Fibroblast of lung (primary cell): ENCODE results near the gene SERHL2. TPM values are rescaled to one million over a fixed set of nuclear protein-coding genes. Genes with fewer than 3 reads are reported as not detected.

Source experiments
- DNase-seq, 2 donors: peaks; one replicate each; pipeline versions ENCODE4 v3.0.0 to v3.0.0-alpha.2; 2010; ENCODE audit warnings: low read depth in 2 of 2
- H2AFZ ChIP-seq: 2 replicates; pipeline ENCODE4 v1.5.1; 2012; ENCODE audit warnings: low read length, control low read depth, inconsistent platforms
- H3K27ac ChIP-seq: 2 replicates; pipeline ENCODE4 v1.5.1; 2011; ENCODE audit warnings: low read length, control low read depth; ENCODE audit not compliant: insufficient read depth
- H3K27me3 ChIP-seq: 2 replicates; pipeline ENCODE4 v1.5.1; 2011; ENCODE audit warnings: mild to moderate bottlenecking, low read length; ENCODE audit not compliant: control insufficient read depth, insufficient read depth
- H3K36me3 ChIP-seq: 2 replicates; pipeline ENCODE4 v1.5.1; 2011; ENCODE audit warnings: low read length; ENCODE audit not compliant: control insufficient read depth, insufficient read depth
- H3K4me1 ChIP-seq: 2 replicates; pipeline ENCODE4 v1.5.1; 2011; ENCODE audit warnings: low read length; ENCODE audit not compliant: control insufficient read depth, insufficient read depth; ENCODE audit errors: extremely low read depth
- H3K4me2 ChIP-seq: 2 replicates; pipeline ENCODE4 v1.5.1; 2011; ENCODE audit warnings: low read length, control low read depth; ENCODE audit not compliant: insufficient read depth; ENCODE audit errors: extremely low read depth
- H3K4me3 ChIP-seq, 4 experiments: fragments of 200-600 bp in 1 of 4; sonication (generic) in 1 of 4; replicated peaks in 1 of 4; 2 replicates each; pipeline ENCODE4 v1.5.1; 2011 to 2016; ENCODE audit warnings: low read length in 4 of 4, low read depth in 3 of 4, mild to moderate bottlenecking in 3 of 4, control low read depth in 2 of 4, inconsistent platforms in 1 of 4, mixed read lengths in 1 of 4; ENCODE audit not compliant: insufficient read depth in 1 of 4; ENCODE audit errors: control extremely low read depth in 1 of 4
- H3K79me2 ChIP-seq: 2 replicates; pipeline ENCODE4 v1.5.1; 2012; ENCODE audit warnings: mild to moderate bottlenecking, low read length, inconsistent platforms; ENCODE audit not compliant: control insufficient read depth, insufficient read depth
- H3K9ac ChIP-seq: 2 replicates; pipeline ENCODE4 v1.5.1; 2011; ENCODE audit warnings: mild to moderate bottlenecking, low read length, control low read depth; ENCODE audit not compliant: insufficient read depth
- H3K9me3 ChIP-seq: 2 replicates; pipeline ENCODE4 v1.5.1; 2012; ENCODE audit warnings: low read depth, low read length; ENCODE audit not compliant: control insufficient read depth, insufficient read depth
- H4K20me1 ChIP-seq: 2 replicates; pipeline ENCODE4 v1.5.1; 2011; ENCODE audit warnings: low read length; ENCODE audit not compliant: control insufficient read depth, insufficient read depth; ENCODE audit errors: extremely low read depth
- CTCF ChIP-seq, 2 donors: IDR thresholded peaks in 1 of 2; conservative IDR thresholded peaks in 1 of 2; 1 replicate in 1 of 2; 2 replicates in 1 of 2; pipeline ENCODE4 v1.5.1; 2011 to 2012; ENCODE audit warnings: low read length in 2 of 2, control low read depth in 1 of 2, inconsistent platforms in 1 of 2, low read depth in 1 of 2, mild to moderate bottlenecking in 1 of 2
- EZH2 ChIP-seq: IDR thresholded peaks from 2 replicates; pipeline ENCODE4 v1.5.1; 2012; ENCODE audit warnings: low read length, control low read depth, mild to moderate bottlenecking; ENCODE audit errors: missing control alignments
- polyA plus RNA-seq, 2 donors: library from polyadenylated mRNA; depleted of rRNA in 1 of 2; stranded (reverse) in 1 of 2; unstranded in 1 of 2; fragments of >200 nt; gene quantifications; 2 replicates each; pipeline ENCODE4 v1.2.1, GENCODE V29; 2011 to 2012; ENCODE audit warnings: missing spikeins in 1 of 2
- total RNA-seq: library from RNA; depleted of rRNA; stranded (reverse); fragments of >200 nt; gene quantifications from 2 replicates; pipeline ENCODE4 v1.2.1, GENCODE V29; 2014

Gene SERHL2
- total and polyA plus RNA-seq, 2 donors (not counting 1 experiment from before 2014, with no cell fraction given) = 4.6 to 5.5 TPM

- peak; percentile 65 to 67 for DNase-seq
Observed at GRCh38 chr22:42581762-42582716, 28.3 kb downstream of the SERHL2 start.

GRCh38 chr22:42582987-42583386 is 29.2 kb downstream of the SERHL2 start:
- no peak overlapping the region for H3K27ac ChIP-seq
- no peak for DNase-seq
- H3K9ac ChIP-seq = no peak overlapping the region
- no peaks in the 10 kb centered on the region for H4K20me1 ChIP-seq
- no peaks in the 10 kb centered on the region for H3K4me1 ChIP-seq
- H3K4me2 ChIP-seq = no peak overlapping the region
- H3K36me3 ChIP-seq = peaks cover 15% of the 10 kb centered on the region
- no peaks in the 10 kb centered on the region for H3K27me3 ChIP-seq
- H2AFZ ChIP-seq = no peak overlapping the region
- no peak overlapping the region for H3K4me3 ChIP-seq
- no peak for TF ChIP-seq CTCF (conservative IDR thresholded peaks at IDR 0.05 in 1 of 2, IDR thresholded peaks at IDR 0.05 in 1 of 2; ENCODE audit: low read depth in 1 of 2, low read length in 2 of 2)
- no peak for TF ChIP-seq EZH2
- H3K9me3 ChIP-seq = no peaks in the 10 kb centered on the region
- peaks cover 2% of the 10 kb centered on the region for H3K79me2 ChIP-seq

More at GRCh38 chr22:42581762-42582716, 28.3 kb downstream of the SERHL2 start:
- H3K4me2 ChIP-seq = peak overlapping the region; percentile 35
- peaks cover 2% of the 10 kb centered on the region for H3K79me2 ChIP-seq
- TF ChIP-seq EZH2 = no peak
- no peak for TF ChIP-seq CTCF (conservative IDR thresholded peaks at IDR 0.05 in 1 of 2, IDR thresholded peaks at IDR 0.05 in 1 of 2; ENCODE audit: low read depth in 1 of 2, low read length in 2 of 2)
- H3K27ac ChIP-seq = no peak overlapping the region
- H3K9me3 ChIP-seq = no peaks in the 10 kb centered on the region
- H3K4me3 ChIP-seq = peak overlapping the region; percentile 64 to 76 (median 69)
- H4K20me1 ChIP-seq = no peaks in the 10 kb centered on the region
- no peaks in the 10 kb centered on the region for H3K4me1 ChIP-seq
- peak overlapping the region; percentile 71 for H3K9ac ChIP-seq
- no peak overlapping the region for H2AFZ ChIP-seq
- H3K36me3 ChIP-seq = peaks cover 15% of the 10 kb centered on the region
- H3K27me3 ChIP-seq = no peaks in the 10 kb centered on the region

- no peak for DNase-seq
- Histone ChIP-seq H4K20me1 (no peaks in the 10 kb centered on the region), H3K27me3 (no peaks in the 10 kb centered on the region), H3K79me2 (peaks cover 2% of the 10 kb centered on the region), H3K4me3 (no peak overlapping the region), H3K4me1 (no peaks in the 10 kb centered on the region), H3K27ac (no peak overlapping the region), H3K9ac (no peak overlapping the region), H3K4me2 (no peak overlapping the region), H2AFZ (no peak overlapping the region), H3K9me3 (no peaks in the 10 kb centered on the region), H3K36me3 (peaks cover 12% of the 10 kb centered on the region)
- TF ChIP-seq EZH2 (no peak), CTCF (conservative IDR thresholded peaks at IDR 0.05 in 1 of 2, IDR thresholded peaks at IDR 0.05 in 1 of 2; ENCODE audit: low read depth in 1 of 2, low read length in 2 of 2) (no peak)
Observed at GRCh38 chr22:42584364-42584940, 30.7 kb downstream of the SERHL2 start.
